ENCODE measurements around the gene SVIL. TPM values are rescaled to one million over a fixed set of nuclear protein-coding genes. Genes with fewer than 3 reads are reported as not detected.
A peak's percentile ranks its signal among the peaks of the same experiment; 100 is the strongest.
"Not testable (repeated sequence)": the region's sequence is repeated elsewhere in the genome, so short reads cannot be mapped to it uniquely, and the experiment has no call there.

SVIL gene
- total and polyA plus RNA-seq, 2 donors (not counting 1 experiment from before 2014, with no cell fraction given), result 17.7 to 94.3 TPM

DNA sequence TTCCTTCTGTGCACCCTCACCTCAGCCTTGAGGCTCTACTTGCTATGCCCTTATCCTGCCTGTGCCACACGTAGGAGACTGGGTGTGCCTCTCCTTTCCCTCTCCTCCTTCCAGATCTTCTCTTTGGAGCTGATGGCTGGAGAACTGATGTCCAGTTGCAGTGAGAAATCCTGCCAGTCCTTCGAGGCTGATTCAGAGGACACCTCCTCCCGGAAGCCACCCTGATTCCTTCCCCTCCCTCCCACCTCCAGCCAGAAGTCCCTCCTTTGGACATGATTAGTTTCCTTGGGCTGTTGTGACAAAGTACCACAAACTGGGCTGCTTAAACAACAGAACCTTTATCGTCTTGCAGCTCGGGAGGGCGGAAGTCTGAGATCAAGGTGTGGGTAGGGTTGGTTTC lies 184.4 kb downstream of the SVIL start:
- H3K9ac ChIP-seq (ENCODE audit: insufficient read depth, low read length), result no peak overlapping the region
- no peak overlapping the region for H2AFZ ChIP-seq (ENCODE audit: low read length)
- H4K20me1 ChIP-seq (ENCODE audit: control insufficient read depth, extremely low read depth, insufficient read depth, low read length), result no peaks in the 10 kb centered on the region
- H3K4me3 ChIP-seq (replicated peaks in 1 of 4; ENCODE audit: control extremely low read depth in 1 of 4, insufficient read depth in 1 of 4, low read depth in 3 of 4, low read length in 4 of 4), result no peak overlapping the region
- no peak overlapping the region for H3K4me2 ChIP-seq (ENCODE audit: extremely low read depth, insufficient read depth, low read length)
- H3K27ac ChIP-seq (ENCODE audit: insufficient read depth, low read length), result no peak overlapping the region
- no peaks in the 10 kb centered on the region for H3K27me3 ChIP-seq (ENCODE audit: control insufficient read depth, insufficient read depth, low read length)
- H3K36me3 ChIP-seq (ENCODE audit: control insufficient read depth, insufficient read depth, low read length), result peaks cover 3% of the 10 kb centered on the region
- H3K9me3 ChIP-seq (ENCODE audit: control insufficient read depth, insufficient read depth, low read depth, low read length), result no peaks in the 10 kb centered on the region
- H3K4me1 ChIP-seq (ENCODE audit: control insufficient read depth, extremely low read depth, insufficient read depth, low read length), result no peaks in the 10 kb centered on the region
- H3K79me2 ChIP-seq (ENCODE audit: control insufficient read depth, insufficient read depth, low read length), result no peaks in the 10 kb centered on the region
- TF ChIP-seq CTCF (conservative IDR thresholded peaks at IDR 0.05 in 1 of 2, IDR thresholded peaks at IDR 0.05 in 1 of 2; ENCODE audit: low read depth in 1 of 2, low read length in 2 of 2), result no peak
- no peak for TF ChIP-seq EZH2 (IDR thresholded peaks at IDR 0.05; ENCODE audit: low read length, missing control alignments)
- DNase-seq (ENCODE audit: low read depth in 2 of 2), result no peak

GRCh38 chr10:29448756-29449592 lies 185.8 kb downstream of the SVIL start:
- DNase-seq (ENCODE audit: low read depth in 2 of 2), result peak; percentile 45 to 73
- not testable (repeated sequence) for H3K27ac ChIP-seq (ENCODE audit: insufficient read depth, low read length); H3K27me3 ChIP-seq (ENCODE audit: control insufficient read depth, insufficient read depth, low read length); H2AFZ ChIP-seq (ENCODE audit: low read length); H4K20me1 ChIP-seq (ENCODE audit: control insufficient read depth, extremely low read depth, insufficient read depth, low read length); H3K79me2 ChIP-seq (ENCODE audit: control insufficient read depth, insufficient read depth, low read length); H3K9me3 ChIP-seq (ENCODE audit: control insufficient read depth, insufficient read depth, low read depth, low read length); H3K4me1 ChIP-seq (ENCODE audit: control insufficient read depth, extremely low read depth, insufficient read depth, low read length); H3K36me3 ChIP-seq (ENCODE audit: control insufficient read depth, insufficient read depth, low read length); H3K9ac ChIP-seq (ENCODE audit: insufficient read depth, low read length); H3K4me3 ChIP-seq (replicated peaks in 1 of 4; ENCODE audit: control extremely low read depth in 1 of 4, insufficient read depth in 1 of 4, low read depth in 3 of 4, low read length in 4 of 4)
- peak overlapping the region; percentile 13 for H3K4me2 ChIP-seq (ENCODE audit: extremely low read depth, insufficient read depth, low read length)
- peak; percentile 59 to 76 for TF ChIP-seq CTCF (conservative IDR thresholded peaks at IDR 0.05 in 1 of 2, IDR thresholded peaks at IDR 0.05 in 1 of 2; ENCODE audit: low read depth in 1 of 2, low read length in 2 of 2)

DNA sequence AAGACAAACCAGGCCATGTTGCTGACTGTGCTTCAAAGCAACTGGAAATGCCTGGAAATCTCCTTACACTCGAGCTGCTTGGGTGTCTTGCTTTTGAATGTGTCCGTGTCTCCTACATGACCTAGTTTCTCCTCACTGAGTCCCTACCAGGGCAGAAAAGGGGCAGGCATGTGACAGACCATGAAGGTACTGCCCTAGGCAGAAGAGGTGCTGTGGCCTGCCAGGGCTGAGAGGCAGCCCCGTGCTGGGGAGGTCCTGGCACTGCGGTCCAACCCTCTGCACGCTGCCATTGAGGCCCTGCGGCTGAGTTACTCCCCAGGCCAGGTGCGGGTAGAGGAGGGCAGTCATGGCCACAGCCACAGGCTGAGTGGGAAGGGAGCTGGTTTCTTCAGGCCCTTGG lies 186.6 kb downstream of the SVIL start:
- no peaks in the 10 kb centered on the region for H3K27me3 ChIP-seq (ENCODE audit: control insufficient read depth, insufficient read depth, low read length)
- no peak overlapping the region for H2AFZ ChIP-seq (ENCODE audit: low read length)
- no peak overlapping the region for H3K27ac ChIP-seq (ENCODE audit: insufficient read depth, low read length)
- no peaks in the 10 kb centered on the region for H4K20me1 ChIP-seq (ENCODE audit: control insufficient read depth, extremely low read depth, insufficient read depth, low read length)
- no peaks in the 10 kb centered on the region for H3K9me3 ChIP-seq (ENCODE audit: control insufficient read depth, insufficient read depth, low read depth, low read length)
- no peaks in the 10 kb centered on the region for H3K79me2 ChIP-seq (ENCODE audit: control insufficient read depth, insufficient read depth, low read length)
- peaks cover 2% of the 10 kb centered on the region for H3K36me3 ChIP-seq (ENCODE audit: control insufficient read depth, insufficient read depth, low read length)
- H3K4me2 ChIP-seq (ENCODE audit: extremely low read depth, insufficient read depth, low read length), result no peak overlapping the region
- no peak for TF ChIP-seq EZH2 (IDR thresholded peaks at IDR 0.05; ENCODE audit: low read length, missing control alignments)
- no peak for TF ChIP-seq CTCF (conservative IDR thresholded peaks at IDR 0.05 in 1 of 2, IDR thresholded peaks at IDR 0.05 in 1 of 2; ENCODE audit: low read depth in 1 of 2, low read length in 2 of 2)
- H3K4me1 ChIP-seq (ENCODE audit: control insufficient read depth, extremely low read depth, insufficient read depth, low read length), result no peaks in the 10 kb centered on the region
- DNase-seq (ENCODE audit: low read depth in 2 of 2), result no peak
- no peak overlapping the region for H3K9ac ChIP-seq (ENCODE audit: insufficient read depth, low read length)
- H3K4me3 ChIP-seq (replicated peaks in 1 of 4; ENCODE audit: control extremely low read depth in 1 of 4, insufficient read depth in 1 of 4, low read depth in 3 of 4, low read length in 4 of 4), result no peak overlapping the region

Data from fibroblast of lung (primary cell).